Omental fat pad (tissue), 4 donors: Measurements from ENCODE around the gene MRPL43. TPM values are rescaled to one million over a fixed set of nuclear protein-coding genes. Genes with fewer than 3 reads are reported as not detected.
"Not testable (repeated sequence)": the region's sequence is repeated elsewhere in the genome, so short reads cannot be mapped to it uniquely, and the experiment has no call there.

Source experiments
- ATAC-seq: fragments of 150-250 bp; one replicate; pipeline ENCODE4 v1.9.1; 2016; ENCODE audit warnings: mild to moderate bottlenecking, moderate library complexity; ENCODE audit not compliant: low FRiP score
- DNase-seq: peaks from one replicate; pipeline ENCODE4 v3.0.0-alpha.2; 2019; ENCODE audit warnings: low spot score
- total RNA-seq, 4 donors: library from RNA; depleted of rRNA; stranded (reverse); fragments of >200 nt; gene quantifications; one replicate each; pipeline ENCODE4 v1.1.0, GENCODE V29; 2016
- TF ChIP-seq, protein P1 (sequence below), 3 donors: fragments of 450-650 bp; IDR thresholded peaks; one replicate each; pipeline ENCODE4 v1.5.1; 2016 to 2017; ENCODE audit warnings: antibody characterized with exemption in 3 of 3, mild to moderate bottlenecking in 3 of 3, moderate library complexity in 2 of 3

MRPL43 gene
- total RNA-seq, result 10 to 100 TPM; 59.7 to 97.0 (median 79.3) TPM

DNA sequence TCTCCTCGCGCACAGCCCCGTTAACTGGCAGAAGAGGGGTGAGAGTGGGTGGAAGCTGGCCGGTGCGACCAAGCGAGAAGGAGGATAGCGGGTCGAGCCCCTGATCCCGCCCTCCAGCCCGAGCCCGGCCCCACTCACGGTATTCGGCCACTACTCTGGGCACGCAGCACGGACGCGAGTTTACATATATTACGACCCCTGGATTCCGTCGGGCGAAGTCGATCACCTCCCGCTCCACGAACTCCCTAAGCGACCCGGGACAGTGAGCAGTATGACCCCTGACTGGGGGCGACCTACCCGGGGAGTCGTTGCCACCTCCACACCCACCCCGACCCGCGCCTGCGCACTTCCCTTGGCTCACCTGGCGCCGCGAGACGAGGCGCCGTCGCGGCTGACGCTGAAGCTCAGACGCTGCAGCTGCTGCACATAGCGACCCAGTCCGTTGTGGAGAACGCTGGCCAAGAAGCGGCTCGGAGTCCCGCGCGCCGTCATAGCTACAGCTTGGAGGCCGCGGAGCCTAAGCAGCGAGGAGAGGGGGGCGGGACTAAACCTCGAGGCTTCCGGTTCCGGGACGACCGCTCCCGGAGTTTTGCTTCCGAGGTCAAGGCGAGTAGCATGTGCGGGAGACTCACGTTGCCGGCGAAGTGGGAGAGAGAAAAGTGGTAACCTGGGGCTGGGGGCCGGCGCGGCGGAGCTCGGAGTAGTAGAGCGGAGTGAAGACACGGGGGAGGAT lies at the start of gene MRPL43, which contains the start of gene TWNK:
MRPL43 (minus strand) TSS at position 546 of the 733 bp plus-strand sequence; CDS start at position 492, 54 bp downstream.
TWNK (plus strand) TSS at position 592 of the 733 bp plus-strand sequence. CDS start 668 bp downstream, outside the sequence.
- DNase-seq, result peak; percentile 78
- ATAC-seq, result peak; percentile 58
- TF ChIP-seq, protein P1, sequence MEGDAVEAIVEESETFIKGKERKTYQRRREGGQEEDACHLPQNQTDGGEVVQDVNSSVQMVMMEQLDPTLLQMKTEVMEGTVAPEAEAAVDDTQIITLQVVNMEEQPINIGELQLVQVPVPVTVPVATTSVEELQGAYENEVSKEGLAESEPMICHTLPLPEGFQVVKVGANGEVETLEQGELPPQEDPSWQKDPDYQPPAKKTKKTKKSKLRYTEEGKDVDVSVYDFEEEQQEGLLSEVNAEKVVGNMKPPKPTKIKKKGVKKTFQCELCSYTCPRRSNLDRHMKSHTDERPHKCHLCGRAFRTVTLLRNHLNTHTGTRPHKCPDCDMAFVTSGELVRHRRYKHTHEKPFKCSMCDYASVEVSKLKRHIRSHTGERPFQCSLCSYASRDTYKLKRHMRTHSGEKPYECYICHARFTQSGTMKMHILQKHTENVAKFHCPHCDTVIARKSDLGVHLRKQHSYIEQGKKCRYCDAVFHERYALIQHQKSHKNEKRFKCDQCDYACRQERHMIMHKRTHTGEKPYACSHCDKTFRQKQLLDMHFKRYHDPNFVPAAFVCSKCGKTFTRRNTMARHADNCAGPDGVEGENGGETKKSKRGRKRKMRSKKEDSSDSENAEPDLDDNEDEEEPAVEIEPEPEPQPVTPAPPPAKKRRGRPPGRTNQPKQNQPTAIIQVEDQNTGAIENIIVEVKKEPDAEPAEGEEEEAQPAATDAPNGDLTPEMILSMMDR (IDR thresholded peaks at IDR 0.05), result no peak

DNA sequence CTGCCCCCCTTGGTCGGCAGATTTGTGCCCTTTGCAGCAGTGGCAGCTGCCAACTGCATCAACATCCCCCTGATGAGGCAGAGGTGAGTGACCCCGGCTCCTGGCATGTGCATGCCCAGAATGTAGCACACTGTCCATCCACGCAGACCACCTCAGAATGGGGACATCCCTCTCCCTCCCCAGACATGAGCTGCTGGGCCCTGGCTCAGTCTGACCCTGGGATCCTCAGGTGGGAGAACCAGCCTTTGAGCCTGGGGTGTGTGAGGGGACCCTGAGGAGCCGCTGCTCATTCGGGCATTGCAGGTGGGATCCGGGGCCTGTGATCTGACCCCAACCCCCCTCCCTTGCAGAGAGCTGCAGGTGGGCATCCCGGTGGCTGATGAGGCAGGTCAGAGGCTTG lies 49.4 kb upstream of the MRPL43 start:
- DNase-seq, result no peak
- no peak for ATAC-seq
- TF ChIP-seq, protein P1 (IDR thresholded peaks at IDR 0.05), result no peak

DNA sequence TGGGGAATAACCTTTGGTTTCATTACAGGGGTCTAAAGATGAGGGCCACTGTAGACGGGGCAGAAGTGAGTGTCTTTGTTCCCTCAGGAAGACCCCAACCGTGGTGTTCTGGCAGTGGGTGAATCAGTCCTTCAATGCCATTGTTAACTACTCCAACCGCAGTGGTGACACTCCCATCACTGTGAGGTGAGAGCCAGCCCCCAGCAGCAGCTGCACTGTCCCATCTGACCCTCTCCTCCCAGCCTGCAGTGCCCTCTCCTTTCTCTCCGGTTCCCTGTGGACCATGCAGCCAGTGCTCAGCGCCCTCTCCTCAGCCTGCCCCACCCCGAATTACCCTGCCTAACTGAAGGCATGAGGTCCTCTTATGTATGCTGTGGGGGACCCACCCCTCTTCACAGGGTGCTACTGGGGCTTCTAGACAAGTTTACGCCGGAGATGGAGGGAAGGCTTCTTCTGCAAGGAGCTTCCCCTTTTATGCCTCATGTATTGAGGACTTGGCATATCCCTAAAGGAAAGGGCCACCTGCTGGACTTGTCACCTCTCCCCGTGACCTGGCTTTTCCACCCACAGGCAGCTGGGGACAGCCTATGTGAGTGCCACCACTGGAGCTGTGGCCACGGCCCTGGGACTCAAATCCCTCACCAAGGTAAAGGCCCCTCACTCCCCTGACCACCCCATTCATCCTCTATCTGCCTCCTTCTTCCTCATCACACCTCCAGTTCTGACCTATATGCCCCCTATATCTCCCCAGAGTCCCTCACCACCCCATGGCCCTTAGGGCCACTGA lies 48.8 kb upstream of the MRPL43 start:
- DNase-seq (no peak), ATAC-seq (no peak)
- TF ChIP-seq, protein P1 (IDR thresholded peaks at IDR 0.05), result no peak

DNA sequence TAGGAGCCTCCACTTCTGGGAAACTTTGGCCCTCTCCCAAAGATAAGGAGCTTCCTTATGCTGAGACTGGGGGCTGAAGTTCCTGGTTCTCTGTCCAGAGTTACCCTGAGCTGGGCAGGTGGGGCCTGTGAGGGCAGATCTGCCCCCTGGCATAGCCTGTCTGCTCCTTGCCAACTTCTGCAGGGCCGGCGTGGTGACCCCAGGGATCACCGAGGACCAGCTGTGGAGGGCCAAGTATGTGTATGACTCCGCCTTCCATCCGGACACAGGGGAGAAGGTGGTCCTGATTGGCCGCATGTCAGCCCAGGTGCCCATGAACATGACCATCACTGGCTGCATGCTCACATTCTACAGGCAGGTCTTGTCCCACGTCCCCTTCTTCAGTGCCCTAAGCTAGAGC lies 48.0 kb upstream of the MRPL43 start:
- DNase-seq, result no peak
- ATAC-seq, result no peak
- TF ChIP-seq, protein P1 (IDR thresholded peaks at IDR 0.05), result no peak

DNA sequence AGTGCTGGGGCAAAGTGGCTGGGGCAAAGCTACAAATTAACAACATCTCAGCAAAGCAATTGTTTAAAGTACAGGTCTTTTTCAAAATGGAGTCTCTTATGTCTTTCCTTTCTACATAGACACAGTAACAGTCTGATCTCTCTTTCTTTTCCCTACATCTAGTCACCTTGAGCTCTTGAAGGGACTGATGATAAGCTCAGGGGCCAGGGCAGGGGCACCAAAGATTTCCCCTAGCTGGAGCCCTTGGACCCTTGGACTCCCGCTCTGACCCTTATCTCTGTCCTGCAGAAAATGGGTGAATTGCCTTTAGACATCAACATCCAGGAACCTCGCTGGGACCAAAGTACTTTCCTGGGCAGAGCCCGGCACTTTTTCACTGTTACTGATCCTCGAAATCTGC lies 47.1 kb upstream of the MRPL43 start:
- ATAC-seq, result not testable (repeated sequence)

DNA sequence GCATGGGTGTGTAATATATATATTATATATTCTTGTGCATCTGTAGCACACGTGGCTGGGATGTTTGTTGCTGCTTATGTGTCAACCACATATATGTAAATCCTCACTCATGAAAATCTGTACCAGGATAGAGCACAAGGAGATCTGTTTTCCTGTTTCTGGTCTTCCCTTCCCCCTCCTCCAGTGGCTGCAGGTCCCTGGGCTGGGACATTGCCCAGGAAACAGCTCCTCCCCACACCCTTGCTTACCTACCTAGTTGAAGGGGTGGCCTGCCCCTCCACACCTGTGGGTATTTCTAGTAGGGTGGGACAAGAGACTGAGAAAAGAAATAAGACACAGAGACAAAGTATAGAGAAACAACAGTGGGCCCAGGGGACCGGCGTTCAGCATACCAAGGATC lies 46.0 kb upstream of the MRPL43 start:
- ATAC-seq (no peak), DNase-seq (no peak)
- TF ChIP-seq, protein P1 (IDR thresholded peaks at IDR 0.05), result no peak

More for the DNA sequence above, 47.1 kb upstream of the MRPL43 start:
- DNase-seq, result not testable (repeated sequence)

DNA sequence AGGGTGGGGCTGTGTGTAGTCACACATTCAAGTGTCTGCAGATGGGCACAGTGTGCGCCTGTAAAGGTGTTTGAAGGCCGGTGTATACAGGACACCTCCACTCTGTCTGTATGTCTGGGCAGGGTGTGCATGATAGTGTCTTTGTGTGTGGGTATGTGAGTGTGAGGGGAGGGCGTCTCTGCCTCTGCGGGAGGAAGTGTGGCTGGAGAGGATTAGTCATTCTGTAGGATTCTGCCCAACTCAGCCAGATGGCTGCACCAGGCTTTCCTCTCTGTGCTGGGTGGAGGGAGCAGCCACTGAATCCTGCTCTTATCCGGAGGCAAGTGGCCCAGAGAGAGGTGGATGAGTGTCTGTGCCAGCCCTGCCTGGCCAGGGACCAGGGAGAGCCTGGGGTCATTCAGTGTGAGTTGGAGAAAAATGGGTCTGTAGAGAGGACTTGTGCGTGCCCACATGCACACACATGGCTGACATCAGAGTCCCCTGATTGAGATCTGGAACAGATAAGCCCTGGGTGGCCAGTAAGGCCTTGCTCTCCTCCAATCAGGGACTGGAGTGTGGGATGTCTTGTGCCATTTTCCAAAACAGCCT lies 45.4 kb upstream of the MRPL43 start:
- DNase-seq, result peak; percentile 46
- TF ChIP-seq, protein P1 (IDR thresholded peaks at IDR 0.05), result no peak
- ATAC-seq, result peak; percentile 60
